HUDEP-2 (cell line): ENCODE results near the gene GAL3ST2.
"Not testable (repeated sequence)": the region's sequence is repeated elsewhere in the genome, so short reads cannot be mapped to it uniquely, and the experiment has no call there.

Experiments
- DNase-seq, 76 experiments: peaks; one replicate each; lab custom pipeline; 2025; ENCODE audit not compliant: unreplicated experiment in 76 of 76; lab: John Stamatoyannopoulos, UW

Gene GAL3ST2

DNA sequence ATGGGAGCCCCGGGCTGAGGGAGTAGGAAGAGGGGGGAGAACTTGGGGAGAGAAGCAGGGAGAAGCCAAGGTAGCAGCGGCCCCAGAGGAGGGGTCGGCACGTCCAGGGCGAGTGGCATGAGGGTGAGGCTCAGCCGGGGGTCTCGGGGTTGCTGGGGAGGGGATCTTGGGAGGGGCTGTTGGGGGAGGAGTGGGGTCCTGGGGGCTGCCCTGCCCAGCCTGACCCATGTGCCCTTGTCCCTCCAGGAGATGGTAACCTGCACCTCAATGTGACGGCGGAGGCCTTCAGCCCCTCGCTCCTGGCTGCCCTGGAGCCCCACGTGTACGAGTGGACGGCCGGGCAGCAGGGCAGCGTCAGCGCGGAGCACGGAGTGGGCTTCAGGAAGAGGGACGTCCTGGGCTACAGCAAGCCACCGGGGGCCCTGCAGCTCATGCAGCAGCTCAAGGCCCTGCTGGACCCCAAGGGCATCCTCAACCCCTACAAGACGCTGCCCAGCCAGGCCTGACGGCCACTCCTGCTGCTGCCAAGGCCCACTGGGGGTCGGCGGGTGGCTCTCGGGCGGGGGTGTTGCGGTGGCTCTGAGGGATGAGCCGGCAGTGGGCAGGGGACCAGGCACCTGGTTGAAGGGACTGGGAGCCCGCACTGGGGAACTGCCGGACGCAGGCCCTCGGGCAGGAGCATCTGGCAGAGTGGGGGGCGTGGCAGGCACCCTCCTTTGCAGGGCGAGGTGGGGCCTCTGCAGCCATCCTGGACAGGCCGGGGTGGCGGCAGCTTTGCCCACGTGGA, 9.0 kb upstream of the GAL3ST2 start:
- no peak for DNase-seq

GRCh38 chr2:241768251-241768711, 8.3 kb upstream of the GAL3ST2 start:
- no peak for DNase-seq

GRCh38 chr2:241768850-241769249, 7.8 kb upstream of the GAL3ST2 start:
- DNase-seq, result no peak

DNA sequence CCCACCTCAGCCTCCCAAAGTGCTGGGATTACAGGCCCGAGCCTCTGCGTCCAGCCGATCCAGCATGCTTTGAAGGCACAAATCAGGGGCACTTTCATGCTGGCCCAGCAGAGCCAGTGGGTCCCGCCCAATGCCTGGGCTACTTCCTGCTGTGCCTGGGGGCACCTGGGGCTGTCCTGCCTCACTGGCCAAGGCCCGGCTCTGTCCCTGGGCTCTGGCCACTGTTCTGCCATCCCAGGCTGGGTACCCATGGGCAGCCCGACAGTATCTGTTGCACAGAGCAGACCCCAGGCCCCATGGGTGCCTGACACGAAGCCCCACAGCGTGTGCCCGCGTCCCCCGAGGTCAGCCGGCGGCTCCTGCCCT, 6.8 kb upstream of the GAL3ST2 start:
- DNase-seq, result no peak

- DNase-seq, result no peak
Measured at GRCh38 chr2:241770185-241770935, 6.3 kb upstream of the GAL3ST2 start.

DNA sequence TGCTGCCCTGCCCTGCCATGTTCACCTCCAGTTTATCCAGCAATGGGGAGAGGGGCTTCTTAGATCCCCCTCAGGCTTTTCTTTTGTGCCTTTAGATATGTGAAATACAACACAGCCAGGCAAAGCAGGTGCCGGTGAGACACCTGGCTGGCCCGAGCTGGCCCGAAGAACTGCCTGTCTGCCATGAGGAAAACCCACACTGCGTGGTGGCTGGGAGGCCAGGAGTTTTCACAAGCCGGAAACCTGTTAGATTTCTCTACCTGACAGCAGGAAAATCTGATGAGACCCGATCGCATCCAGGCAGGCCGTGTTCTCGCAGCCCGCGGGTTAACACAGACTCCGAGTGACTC, 5.7 kb upstream of the GAL3ST2 start:
- no peak for DNase-seq

DNA sequence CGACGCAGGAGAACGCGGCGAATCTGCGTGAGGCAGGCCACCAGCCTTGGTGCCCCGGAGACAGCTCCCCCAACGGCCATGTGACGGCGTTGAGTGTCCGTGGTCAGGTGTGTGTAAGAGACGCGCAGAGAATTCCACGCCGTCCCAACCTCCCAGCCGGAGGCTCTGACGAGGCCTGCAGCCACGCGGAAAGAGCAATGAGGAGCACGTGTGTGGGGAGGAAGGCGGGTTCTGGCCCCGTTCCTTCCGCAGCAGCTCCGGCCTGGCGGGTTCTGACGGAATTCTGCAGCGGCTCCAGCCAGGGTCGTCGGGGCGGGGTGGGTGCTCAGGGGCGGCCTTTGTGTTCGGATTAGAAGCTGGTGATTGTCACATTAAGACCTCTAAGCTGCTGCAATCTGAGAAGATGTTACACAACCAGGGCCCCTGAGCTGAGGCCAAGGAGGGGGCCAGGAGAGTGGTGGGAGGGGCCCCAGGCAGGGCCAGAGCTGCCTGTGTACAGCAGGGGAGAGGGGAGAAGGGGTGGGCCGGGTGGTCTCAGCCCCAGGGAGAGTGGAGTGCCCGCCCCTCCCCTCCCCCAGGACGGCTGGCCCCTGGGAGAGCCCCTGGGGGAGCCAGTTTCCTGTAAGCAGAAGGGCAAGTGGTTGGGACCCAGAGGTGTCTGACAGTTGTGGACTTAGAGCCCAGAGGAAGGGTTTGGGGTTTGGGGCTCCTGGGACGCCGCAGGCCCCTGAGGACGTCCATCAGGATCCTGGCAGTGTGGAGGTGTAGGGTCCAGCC, 5.1 kb upstream of the GAL3ST2 start:
- DNase-seq, result no peak

GRCh38 chr2:241772063-241772499, 4.5 kb upstream of the GAL3ST2 start:
- no peak for DNase-seq

DNA sequence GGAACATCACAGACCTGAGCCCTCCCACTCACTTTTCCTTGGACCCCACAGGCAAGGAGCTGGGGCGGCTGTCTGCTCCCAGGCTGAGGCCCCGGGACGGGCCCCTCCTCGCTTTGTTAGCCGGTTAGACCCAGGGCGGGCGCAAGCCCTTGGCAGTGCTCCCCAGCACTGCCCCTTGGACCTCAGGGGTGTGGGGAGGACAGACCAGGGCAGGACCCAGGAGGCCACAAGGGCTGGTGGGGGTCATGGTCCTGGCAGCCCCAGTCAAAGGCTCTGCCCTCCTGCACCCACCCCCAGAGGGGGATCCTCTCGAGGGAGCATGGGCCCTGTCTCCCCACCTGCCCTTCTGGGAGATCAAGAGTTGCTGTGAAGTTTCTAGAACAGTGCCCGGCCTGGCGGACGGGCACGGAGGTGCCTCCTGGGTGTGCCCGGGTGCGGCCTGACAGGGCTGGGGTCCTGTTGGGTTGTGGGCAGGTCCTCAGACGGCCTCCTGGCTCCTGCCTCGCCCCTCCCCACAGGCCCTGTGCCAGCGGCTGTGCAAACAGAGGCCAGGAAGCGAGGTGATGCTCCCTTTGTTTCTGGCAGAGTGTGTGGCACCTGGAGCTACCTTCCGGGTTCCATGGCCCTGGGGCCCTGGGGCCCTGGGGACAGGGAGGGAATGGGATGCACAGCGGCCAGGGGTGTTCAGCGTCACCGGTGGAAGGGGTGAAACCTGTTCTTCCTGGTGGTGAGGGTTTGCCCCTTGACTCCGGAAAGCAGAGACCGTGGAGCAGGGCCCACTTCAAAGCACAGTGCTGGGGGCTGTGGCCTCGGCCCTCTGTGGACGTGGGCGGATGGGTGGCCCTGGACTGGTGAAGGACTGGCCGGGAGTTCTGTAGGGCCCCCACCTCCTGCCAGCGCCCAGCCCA, 2.9 kb upstream of the GAL3ST2 start:
- DNase-seq, result no peak

DNA sequence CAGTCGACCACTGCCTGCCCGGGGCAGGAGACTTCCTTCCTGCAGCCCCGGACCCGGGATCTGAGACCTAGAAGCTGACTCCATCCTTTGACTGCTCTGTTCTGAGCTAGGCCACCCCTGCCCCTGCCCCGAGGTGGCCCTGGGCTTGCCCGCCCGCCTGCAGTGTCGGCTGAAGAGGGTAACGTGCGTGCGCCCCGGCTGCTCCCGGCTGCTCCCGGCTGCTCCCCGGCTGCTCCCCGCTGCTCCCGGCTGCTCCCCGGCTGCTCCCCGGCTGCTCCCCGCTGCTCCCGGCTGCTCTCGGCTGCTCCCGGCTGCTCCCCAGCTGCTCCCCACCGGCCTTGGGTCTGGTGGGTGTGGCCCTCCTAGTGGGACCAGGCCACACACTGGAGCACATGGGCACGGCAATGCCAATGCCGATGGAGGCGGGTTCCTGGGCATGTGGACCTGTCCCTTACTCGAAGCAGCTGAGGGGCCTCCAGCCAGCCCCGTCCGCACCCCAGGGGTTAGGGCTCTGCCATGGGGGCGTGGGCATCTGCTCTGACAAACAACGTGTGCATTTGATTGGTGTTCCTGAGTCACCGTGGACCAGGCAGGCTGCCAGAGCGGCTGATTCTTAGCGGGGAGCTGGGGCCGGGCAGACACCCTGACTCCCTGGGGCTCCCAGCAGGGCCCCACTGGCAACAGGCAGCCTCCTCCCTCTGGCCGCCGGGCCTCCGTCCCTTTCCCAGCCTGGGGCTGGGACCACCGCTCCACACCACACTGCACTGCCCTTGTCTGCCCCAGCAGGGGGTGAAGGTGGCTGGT, 2.0 kb upstream of the GAL3ST2 start:
- DNase-seq, result peak in 13 of 76 experiments; percentile 4 to 79 (median 53)

GRCh38 chr2:241775223-241776177, 1.1 kb upstream of the GAL3ST2 start:
- no peak for DNase-seq

GRCh38 chr2:241777170-241777685, 606 bp downstream of the GAL3ST2 start:
- no peak for DNase-seq

- DNase-seq, result no peak
Measured at GRCh38 chr2:241777686-241778627, 1.3 kb downstream of the GAL3ST2 start.

GRCh38 chr2:241780939-241781569, 4.4 kb downstream of the GAL3ST2 start:
- no peak for DNase-seq

DNA sequence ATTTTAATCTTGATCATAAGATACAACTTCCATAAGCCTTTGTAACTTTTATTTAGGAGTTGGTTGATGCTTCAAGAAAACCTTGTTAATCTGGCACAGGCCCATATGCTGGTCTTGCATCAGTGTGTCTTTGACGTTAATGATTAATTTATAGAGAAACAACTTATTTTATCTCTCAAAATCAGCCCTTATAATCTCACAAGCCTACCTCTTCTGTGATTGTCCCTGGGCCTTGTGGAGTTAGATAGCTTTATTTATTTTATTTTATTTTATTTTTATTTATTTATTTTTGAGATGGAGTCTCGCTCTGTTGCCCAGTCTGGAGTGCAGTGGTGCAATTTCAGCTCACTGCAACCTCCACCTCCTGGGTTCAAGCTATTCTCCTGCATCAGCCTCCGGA, 5.4 kb downstream of the GAL3ST2 start:
- not testable (repeated sequence) for DNase-seq

DNA sequence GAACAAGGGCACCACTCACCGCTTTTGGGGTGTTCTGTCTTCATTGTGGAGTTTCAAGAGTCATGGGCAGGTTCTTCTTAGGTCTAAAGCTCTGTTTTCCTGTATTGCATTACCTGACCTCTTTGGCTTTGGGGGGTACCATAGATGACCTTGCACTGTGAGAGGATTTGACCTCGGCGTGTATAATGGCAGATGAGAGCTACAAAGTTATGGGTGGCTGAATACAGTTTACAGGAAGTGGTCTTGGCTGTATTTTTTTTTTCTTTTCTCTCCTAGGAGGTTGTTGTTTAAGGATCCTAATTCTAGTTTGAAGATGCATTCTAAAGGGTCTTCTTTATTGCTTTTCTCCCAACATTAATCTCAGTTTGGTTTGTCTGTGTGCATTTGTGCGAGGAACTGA, 11.5 kb downstream of the GAL3ST2 start:
- no peak for DNase-seq

DNA sequence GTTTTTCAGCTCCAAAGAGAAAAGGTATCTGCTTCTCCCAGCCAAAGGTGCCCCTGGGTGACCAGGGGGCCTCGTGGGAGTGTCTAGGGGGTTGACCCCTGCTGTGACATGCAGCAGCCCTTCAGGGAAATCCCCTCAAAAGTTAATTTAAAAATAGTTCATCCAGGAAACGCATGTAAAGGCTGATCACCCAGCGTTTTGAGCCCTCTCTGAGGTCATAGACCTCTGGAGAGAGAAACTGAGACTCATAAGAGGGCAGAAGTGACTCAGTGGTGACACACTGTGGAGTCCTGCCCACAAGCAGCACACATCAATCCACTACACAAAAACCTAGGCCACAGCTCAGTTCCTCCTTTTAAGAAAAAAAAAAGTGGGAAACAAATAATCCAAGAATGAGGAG, 11.9 kb downstream of the GAL3ST2 start:
- no peak for DNase-seq
